ENCODE results near the gene TRNT1. TPM values are rescaled to one million over a fixed set of nuclear protein-coding genes. Genes with fewer than 3 reads are reported as not detected.

The TRNT1 gene
- total and polyA plus RNA-seq, 4 donors, result 10.0 to 37.6 (median 16.5) TPM

DNA sequence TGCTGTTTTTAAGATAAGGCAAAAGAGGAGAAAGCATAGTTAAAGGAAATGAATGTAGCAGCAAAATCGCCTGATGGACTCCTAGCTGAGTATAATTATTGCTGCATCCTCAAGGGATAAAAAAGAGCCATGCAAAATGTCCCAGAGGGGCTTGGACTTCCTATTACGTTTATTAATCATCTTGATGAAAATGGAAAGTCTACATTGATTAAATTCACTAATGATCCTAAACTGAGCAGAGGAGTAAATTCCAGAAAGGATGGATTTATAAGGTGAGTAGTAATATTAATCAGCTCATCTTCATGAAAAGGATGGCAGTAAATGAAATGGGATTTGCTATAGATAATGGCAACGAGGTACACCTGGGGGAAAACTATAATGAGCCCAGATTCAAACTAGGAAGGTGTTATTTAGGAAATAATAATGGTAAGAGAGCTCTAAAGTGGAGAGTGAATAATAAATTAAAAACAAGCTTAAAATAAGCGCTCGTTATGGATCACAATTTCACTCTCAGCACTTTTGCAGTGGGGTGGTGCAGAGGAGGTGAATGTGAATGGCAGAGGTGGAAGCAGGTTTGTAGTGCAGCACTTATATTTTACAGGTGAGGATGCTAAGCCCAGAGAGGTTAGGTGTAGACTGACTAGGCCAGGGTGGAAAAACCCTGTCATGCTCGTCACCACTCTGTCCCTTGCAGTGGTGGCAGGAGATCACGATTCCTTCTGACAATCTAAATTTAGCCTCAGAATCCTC, 38.8 kb upstream of the TRNT1 start:
- no peak for ATAC-seq (ENCODE audit: insufficient read depth, low FRiP score)
- Histone ChIP-seq H3K36me3 (ENCODE audit: control insufficient read depth in 4 of 4, insufficient read depth in 4 of 4, low read length in 4 of 4) (no peaks in the 10 kb centered on the region), H3K4me3 (no peak overlapping the region), H3K4me1 (ENCODE audit: control insufficient read depth in 5 of 5, insufficient read depth in 5 of 5, low read length in 5 of 5) (no peaks in the 10 kb centered on the region), H3K9me3 (ENCODE audit: control insufficient read depth in 4 of 4, insufficient read depth in 3 of 4, low read length in 3 of 4) (no peaks in the 10 kb centered on the region), H3K9ac (ENCODE audit: insufficient read depth in 1 of 2, low read length in 2 of 2) (no peak overlapping the region), H3K27ac (ENCODE audit: low read depth in 1 of 2, low read length in 1 of 2) (no peak overlapping the region), H3K27me3 (ENCODE audit: control insufficient read depth in 3 of 3, insufficient read depth in 3 of 3, low read length in 2 of 3) (no peaks in the 10 kb centered on the region)
- no peak for DNase-seq
- TF ChIP-seq, protein P1, sequence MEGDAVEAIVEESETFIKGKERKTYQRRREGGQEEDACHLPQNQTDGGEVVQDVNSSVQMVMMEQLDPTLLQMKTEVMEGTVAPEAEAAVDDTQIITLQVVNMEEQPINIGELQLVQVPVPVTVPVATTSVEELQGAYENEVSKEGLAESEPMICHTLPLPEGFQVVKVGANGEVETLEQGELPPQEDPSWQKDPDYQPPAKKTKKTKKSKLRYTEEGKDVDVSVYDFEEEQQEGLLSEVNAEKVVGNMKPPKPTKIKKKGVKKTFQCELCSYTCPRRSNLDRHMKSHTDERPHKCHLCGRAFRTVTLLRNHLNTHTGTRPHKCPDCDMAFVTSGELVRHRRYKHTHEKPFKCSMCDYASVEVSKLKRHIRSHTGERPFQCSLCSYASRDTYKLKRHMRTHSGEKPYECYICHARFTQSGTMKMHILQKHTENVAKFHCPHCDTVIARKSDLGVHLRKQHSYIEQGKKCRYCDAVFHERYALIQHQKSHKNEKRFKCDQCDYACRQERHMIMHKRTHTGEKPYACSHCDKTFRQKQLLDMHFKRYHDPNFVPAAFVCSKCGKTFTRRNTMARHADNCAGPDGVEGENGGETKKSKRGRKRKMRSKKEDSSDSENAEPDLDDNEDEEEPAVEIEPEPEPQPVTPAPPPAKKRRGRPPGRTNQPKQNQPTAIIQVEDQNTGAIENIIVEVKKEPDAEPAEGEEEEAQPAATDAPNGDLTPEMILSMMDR (IDR thresholded peaks at IDR 0.05; ENCODE audit: control extremely low read depth, extremely low read depth), result no peak
- WGBS, 2 donors, result 75 to 82% methylated on average over 7 of the region's 7 CpGs

DNA sequence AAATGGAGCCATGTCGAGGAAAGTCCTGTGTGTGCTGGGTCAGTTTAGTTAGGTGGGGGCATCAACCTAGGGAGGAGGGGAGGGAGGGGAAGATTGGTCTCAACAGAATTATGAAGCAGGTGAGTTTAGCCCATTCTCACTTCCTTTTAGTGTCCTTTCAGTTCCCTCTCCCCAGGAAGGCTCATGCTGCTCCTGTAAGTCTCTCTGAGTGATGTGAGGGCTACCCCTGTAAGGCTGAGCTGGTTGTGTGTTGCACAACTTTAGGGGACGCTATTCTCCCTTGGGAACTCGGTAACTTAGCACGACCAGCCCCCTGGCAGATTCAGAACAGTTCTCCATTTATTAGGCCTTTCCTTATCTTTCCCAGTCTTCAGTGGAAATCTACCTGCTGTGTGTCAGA, 37.7 kb upstream of the TRNT1 start:
- no peak overlapping the region for H3K27ac ChIP-seq (ENCODE audit: low read depth in 1 of 2, low read length in 1 of 2)
- ATAC-seq (ENCODE audit: insufficient read depth, low FRiP score), result no peak

DNA sequence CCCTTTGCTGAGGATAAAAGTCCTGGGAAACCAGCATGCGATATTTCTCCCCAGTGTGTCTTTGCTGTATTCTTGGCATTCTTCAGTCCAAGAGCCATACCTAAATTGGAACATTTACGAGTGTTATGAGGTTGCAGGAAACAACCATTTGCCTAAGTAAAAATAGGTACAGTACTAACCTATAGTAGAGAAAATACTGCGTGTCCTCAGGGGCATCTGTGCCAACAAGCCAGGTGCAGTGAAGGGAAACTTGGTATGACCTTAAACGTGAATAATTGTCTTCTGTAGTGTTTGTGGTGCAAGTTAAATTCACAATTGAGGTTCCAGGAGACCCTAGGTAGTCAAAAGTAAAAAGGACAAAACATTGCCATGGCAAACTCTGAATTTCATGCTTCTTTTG, 28.8 kb upstream of the TRNT1 start:
- ATAC-seq (ENCODE audit: insufficient read depth, low FRiP score), result no peak
- WGBS, 2 donors, result 73 to 81% methylated on average over 4 of the region's 4 CpGs
- Histone ChIP-seq H3K27me3 (ENCODE audit: control insufficient read depth in 3 of 3, insufficient read depth in 3 of 3, low read length in 2 of 3) (no peaks in the 10 kb centered on the region), H3K9ac (ENCODE audit: insufficient read depth in 1 of 2, low read length in 2 of 2) (no peak overlapping the region), H3K9me3 (ENCODE audit: control insufficient read depth in 4 of 4, insufficient read depth in 3 of 4, low read length in 3 of 4) (no peaks in the 10 kb centered on the region), H3K4me3 (no peak overlapping the region), H3K4me1 (ENCODE audit: control insufficient read depth in 5 of 5, insufficient read depth in 5 of 5, low read length in 5 of 5) (no peaks in the 10 kb centered on the region), H3K27ac (ENCODE audit: low read depth in 1 of 2, low read length in 1 of 2) (no peak overlapping the region), H3K36me3 (ENCODE audit: control insufficient read depth in 4 of 4, insufficient read depth in 4 of 4, low read length in 4 of 4) (no peaks in the 10 kb centered on the region)
- DNase-seq, result no peak
- TF ChIP-seq, protein P1 (IDR thresholded peaks at IDR 0.05; ENCODE audit: control extremely low read depth, extremely low read depth), result no peak

More for the DNA sequence above, 37.7 kb upstream of the TRNT1 start:
- H3K4me1 ChIP-seq (ENCODE audit: control insufficient read depth in 5 of 5, insufficient read depth in 5 of 5, low read length in 5 of 5), result no peaks in the 10 kb centered on the region
- no peak overlapping the region for H3K9ac ChIP-seq (ENCODE audit: insufficient read depth in 1 of 2, low read length in 2 of 2)
- no peak for DNase-seq
- H3K36me3 ChIP-seq (ENCODE audit: control insufficient read depth in 4 of 4, insufficient read depth in 4 of 4, low read length in 4 of 4), result no peaks in the 10 kb centered on the region
- H3K9me3 ChIP-seq (ENCODE audit: control insufficient read depth in 4 of 4, insufficient read depth in 3 of 4, low read length in 3 of 4), result no peaks in the 10 kb centered on the region
- 74 to 78% methylated on average over 4 of the region's 4 CpGs for WGBS, 2 donors
- H3K4me3 ChIP-seq, result no peak overlapping the region
- H3K27me3 ChIP-seq (ENCODE audit: control insufficient read depth in 3 of 3, insufficient read depth in 3 of 3, low read length in 2 of 3), result no peaks in the 10 kb centered on the region
- TF ChIP-seq, protein P1 (IDR thresholded peaks at IDR 0.05; ENCODE audit: control extremely low read depth, extremely low read depth), result no peak
